Measurements from ENCODE around the gene PCDH11Y. TPM values are rescaled to one million over a fixed set of nuclear protein-coding genes. Genes with fewer than 3 reads are reported as not detected.
A peak's percentile ranks its signal among the peaks of the same experiment; 100 is the strongest.
"Not testable (repeated sequence)": the region's sequence is repeated elsewhere in the genome, so short reads cannot be mapped to it uniquely, and the experiment has no call there.

PCDH11Y gene
- total and polyA plus RNA-seq, 2 experiments from 2014 or later, result 4.3 to 5.0 TPM

- not testable (repeated sequence) for H4K20me1 ChIP-seq (replicated peaks; ENCODE audit: insufficient read depth); H3K36me3 Mint-ChIP-seq (ENCODE audit: low read depth); H3K79me2 ChIP-seq (replicated peaks; ENCODE audit: insufficient read depth); H3K27me3 Mint-ChIP-seq (ENCODE audit: insufficient read depth, low read depth, poor library complexity); H3K4me1 ChIP-seq (ENCODE audit: insufficient read depth); H3K27me3 ChIP-seq (ENCODE audit: insufficient read depth); H3K4me3 ChIP-seq; H3K4me1 Mint-ChIP-seq; H3K27ac ChIP-seq (ENCODE audit: low read depth); H3K4me3 Mint-ChIP-seq; H3F3A ChIP-seq (replicated peaks; ENCODE audit: low read depth); H2AFZ ChIP-seq; H3K9me3 Mint-ChIP-seq; H3K36me3 ChIP-seq (ENCODE audit: insufficient read depth); H3K9me2 ChIP-seq (ENCODE audit: insufficient read depth); H3K27ac Mint-ChIP-seq
- peak; percentile 78 for TF ChIP-seq NANOG (IDR thresholded peaks at IDR 0.05; ENCODE audit: borderline replicate concordance)
- ATAC-seq (peak; percentile 89), DNase-seq (ENCODE audit: low spot score) (peak; percentile 52)
- H3K4me2 ChIP-seq, result peak overlapping the region; percentile 39
Measured at GRCh38 chrY:5708727-5709126, 708.6 kb downstream of the PCDH11Y start.

- H4K20me1 ChIP-seq (replicated peaks; ENCODE audit: insufficient read depth); H3K4me3 Mint-ChIP-seq; H3K27me3 Mint-ChIP-seq (ENCODE audit: insufficient read depth, low read depth, poor library complexity); H3K4me1 ChIP-seq (ENCODE audit: insufficient read depth); H3F3A ChIP-seq (replicated peaks; ENCODE audit: low read depth); H3K4me2 ChIP-seq; H3K79me2 ChIP-seq (replicated peaks; ENCODE audit: insufficient read depth); H3K4me3 ChIP-seq; H3K36me3 Mint-ChIP-seq (ENCODE audit: low read depth); H3K36me3 ChIP-seq (ENCODE audit: insufficient read depth); H3K9me3 Mint-ChIP-seq; H3K9me2 ChIP-seq (ENCODE audit: insufficient read depth); H3K27ac ChIP-seq (ENCODE audit: low read depth); H3K27me3 ChIP-seq (ENCODE audit: insufficient read depth); H3K4me1 Mint-ChIP-seq; H2AFZ ChIP-seq; H3K27ac Mint-ChIP-seq; DNase-seq (ENCODE audit: low spot score): not testable (repeated sequence)
- 0 out of 2 replicates have a peak, but pooled peaks have one; percentile 21 for TF ChIP-seq NANOG (IDR thresholded peaks at IDR 0.05; ENCODE audit: borderline replicate concordance)
- ATAC-seq, result peak; percentile 77
Measured at GRCh38 chrY:5709788-5710381, 709.8 kb downstream of the PCDH11Y start.

- not testable (repeated sequence) for H4K20me1 ChIP-seq (replicated peaks; ENCODE audit: insufficient read depth); H3K27me3 Mint-ChIP-seq (ENCODE audit: insufficient read depth, low read depth, poor library complexity); H3K9me2 ChIP-seq (ENCODE audit: insufficient read depth); H3K4me1 ChIP-seq (ENCODE audit: insufficient read depth); H3K36me3 ChIP-seq (ENCODE audit: insufficient read depth); H3K79me2 ChIP-seq (replicated peaks; ENCODE audit: insufficient read depth); H2AFZ ChIP-seq; H3K4me3 Mint-ChIP-seq; H3K27me3 ChIP-seq (ENCODE audit: insufficient read depth); H3K27ac Mint-ChIP-seq; H3K9me3 Mint-ChIP-seq; H3K4me3 ChIP-seq; H3K27ac ChIP-seq (ENCODE audit: low read depth); H3K36me3 Mint-ChIP-seq (ENCODE audit: low read depth); H3F3A ChIP-seq (replicated peaks; ENCODE audit: low read depth); H3K4me1 Mint-ChIP-seq; H3K4me2 ChIP-seq
- peak; percentile 44; the same call in 2 of the 3 replicates for ATAC-seq
- peak in 1 of 2 experiments; percentile 47; a peak in 2 of 4 replicates for TF ChIP-seq CTCF (conservative IDR thresholded peaks at IDR 0.05; ENCODE audit: low read depth in 2 of 2)
- DNase-seq (ENCODE audit: low spot score), result peak; percentile 11
Measured at GRCh38 chrY:5761403-5761802, 761.3 kb downstream of the PCDH11Y start.

- H2AFZ ChIP-seq; H3K79me2 ChIP-seq (replicated peaks; ENCODE audit: insufficient read depth); H3K36me3 Mint-ChIP-seq (ENCODE audit: low read depth); DNase-seq (ENCODE audit: low spot score); H3K9me3 Mint-ChIP-seq; H3F3A ChIP-seq (replicated peaks; ENCODE audit: low read depth); H3K27ac Mint-ChIP-seq; H3K4me3 Mint-ChIP-seq; H3K4me1 ChIP-seq (ENCODE audit: insufficient read depth); H3K4me1 Mint-ChIP-seq; H4K20me1 ChIP-seq (replicated peaks; ENCODE audit: insufficient read depth); H3K4me2 ChIP-seq; H3K27ac ChIP-seq (ENCODE audit: low read depth); H3K27me3 ChIP-seq (ENCODE audit: insufficient read depth); H3K4me3 ChIP-seq; ATAC-seq; H3K9me2 ChIP-seq (ENCODE audit: insufficient read depth); H3K36me3 ChIP-seq (ENCODE audit: insufficient read depth); H3K27me3 Mint-ChIP-seq (ENCODE audit: insufficient read depth, low read depth, poor library complexity): not testable (repeated sequence)
Measured at GRCh38 chrY:5776485-5776884, 776.4 kb downstream of the PCDH11Y start.

Small RNAs within 50 kb of the gene (small RNA-seq; reads per million reads assigned to genes)
- gene RNU2-57P (ENCODE audit: low replicate concordance), result 1.6 reads per million, percentile 76 among the genes with 10 or more reads in this experiment
- gene SNX3P1Y (ENCODE audit: low replicate concordance), result not detected
